Sigmoid colon (tissue), 4 donors: ENCODE data around the gene MLXIP.

ENCODE experiments used
- POLR2A ChIP-seq, 2 donors: fragments of 450-650 bp; IDR thresholded peaks; one replicate each; pipeline ENCODE4 v1.6.1; 2016; ENCODE audit warnings: antibody characterized with exemption in 2 of 2, mild to moderate bottlenecking in 2 of 2, moderate library complexity in 2 of 2
- POLR2AphosphoS5 ChIP-seq, 4 donors: sonication (generic); formaldehyde crosslinking; IDR thresholded peaks; one replicate each; pipeline ENCODE4 v1.6.1; 2017; ENCODE audit warnings: antibody characterized with exemption in 4 of 4
- TF ChIP-seq, protein P1 (sequence below), 4 experiments: fragments of 450-650 bp in 3 of 4; fragments of 200-600 bp in 1 of 4; IDR thresholded peaks; one replicate each; pipeline ENCODE4 v1.5.1; 2016 to 2019; ENCODE audit warnings: antibody characterized with exemption in 4 of 4, mild to moderate bottlenecking in 3 of 4, moderate library complexity in 2 of 4

DNA sequence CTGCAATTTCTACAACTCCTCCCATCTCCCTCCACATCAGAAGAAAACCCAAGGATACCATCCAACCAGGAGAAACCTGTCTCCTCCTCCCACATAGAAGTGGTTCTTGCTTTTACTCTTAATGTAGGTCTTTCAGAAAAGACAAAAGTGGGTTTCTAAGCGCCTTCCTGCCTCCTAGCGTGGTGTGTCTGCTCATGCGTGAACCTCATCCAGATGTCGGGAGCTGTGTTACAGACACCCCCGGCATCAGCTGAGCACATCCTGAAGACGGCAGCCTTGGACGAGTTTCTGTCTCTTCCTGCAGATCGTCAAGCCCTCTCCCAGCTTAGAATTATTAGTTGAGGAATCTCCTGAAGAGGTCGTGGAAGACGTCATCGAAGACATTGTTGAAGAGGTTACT, 113.9 kb downstream of the MLXIP start:
- TF ChIP-seq, protein P1, sequence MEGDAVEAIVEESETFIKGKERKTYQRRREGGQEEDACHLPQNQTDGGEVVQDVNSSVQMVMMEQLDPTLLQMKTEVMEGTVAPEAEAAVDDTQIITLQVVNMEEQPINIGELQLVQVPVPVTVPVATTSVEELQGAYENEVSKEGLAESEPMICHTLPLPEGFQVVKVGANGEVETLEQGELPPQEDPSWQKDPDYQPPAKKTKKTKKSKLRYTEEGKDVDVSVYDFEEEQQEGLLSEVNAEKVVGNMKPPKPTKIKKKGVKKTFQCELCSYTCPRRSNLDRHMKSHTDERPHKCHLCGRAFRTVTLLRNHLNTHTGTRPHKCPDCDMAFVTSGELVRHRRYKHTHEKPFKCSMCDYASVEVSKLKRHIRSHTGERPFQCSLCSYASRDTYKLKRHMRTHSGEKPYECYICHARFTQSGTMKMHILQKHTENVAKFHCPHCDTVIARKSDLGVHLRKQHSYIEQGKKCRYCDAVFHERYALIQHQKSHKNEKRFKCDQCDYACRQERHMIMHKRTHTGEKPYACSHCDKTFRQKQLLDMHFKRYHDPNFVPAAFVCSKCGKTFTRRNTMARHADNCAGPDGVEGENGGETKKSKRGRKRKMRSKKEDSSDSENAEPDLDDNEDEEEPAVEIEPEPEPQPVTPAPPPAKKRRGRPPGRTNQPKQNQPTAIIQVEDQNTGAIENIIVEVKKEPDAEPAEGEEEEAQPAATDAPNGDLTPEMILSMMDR (IDR thresholded peaks at IDR 0.05), result no peak
- TF ChIP-seq POLR2A (IDR thresholded peaks at IDR 0.05) (no peak), POLR2AphosphoS5 (IDR thresholded peaks at IDR 0.05) (no peak)
